HAP-1 (cell line): Measurements from ENCODE around the gene RIMBP2.
A peak's percentile ranks its signal among the peaks of the same experiment; 100 is the strongest.
"Not testable (repeated sequence)": the region's sequence is repeated elsewhere in the genome, so short reads cannot be mapped to it uniquely, and the experiment has no call there.

Experiments
- DNase-seq, 2 experiments: peaks; one replicate each; pipeline ENCODE4 v3.0.0-alpha.2; 2016 to 2020; ENCODE audit warnings: low spot score in 2 of 2
- H3K27me3 ChIP-seq: fragments of 250-450 bp; sonication (Bioruptor Pico); 2 replicates; pipeline ENCODE4 v1.5.1; 2020; ENCODE audit warnings: low read depth, mild to moderate bottlenecking, moderate library complexity
- H3K36me3 ChIP-seq: fragments of 250-450 bp; sonication (Bioruptor Pico); replicated peaks from 2 replicates; pipeline ENCODE4 v1.5.1; 2020; ENCODE audit warnings: mild to moderate bottlenecking
- H3K4me1 ChIP-seq: fragments of 250-450 bp; sonication (Bioruptor Pico); 2 replicates; pipeline ENCODE4 v1.5.1; 2020; ENCODE audit warnings: mild to moderate bottlenecking
- H3K4me3 ChIP-seq: fragments of 250-450 bp; sonication (Bioruptor Pico); 2 replicates; pipeline ENCODE4 v1.5.1; 2020; ENCODE audit warnings: mild to moderate bottlenecking, moderate library complexity
- H3K9me3 ChIP-seq: fragments of 250-450 bp; sonication (Bioruptor Pico); 2 replicates; pipeline ENCODE4 v1.5.1; 2020; ENCODE audit warnings: mild to moderate bottlenecking, moderate library complexity
- in situ Hi-C: fragments of 300-500 bp; cut with MboI; formaldehyde crosslinking; loops from 3 replicates; pipeline ENCODE4 v1.14.3; 2020; ENCODE audit warnings: low sequenced_read_pairs, inconsistent platforms, mixed read lengths

RIMBP2 gene

DNA sequence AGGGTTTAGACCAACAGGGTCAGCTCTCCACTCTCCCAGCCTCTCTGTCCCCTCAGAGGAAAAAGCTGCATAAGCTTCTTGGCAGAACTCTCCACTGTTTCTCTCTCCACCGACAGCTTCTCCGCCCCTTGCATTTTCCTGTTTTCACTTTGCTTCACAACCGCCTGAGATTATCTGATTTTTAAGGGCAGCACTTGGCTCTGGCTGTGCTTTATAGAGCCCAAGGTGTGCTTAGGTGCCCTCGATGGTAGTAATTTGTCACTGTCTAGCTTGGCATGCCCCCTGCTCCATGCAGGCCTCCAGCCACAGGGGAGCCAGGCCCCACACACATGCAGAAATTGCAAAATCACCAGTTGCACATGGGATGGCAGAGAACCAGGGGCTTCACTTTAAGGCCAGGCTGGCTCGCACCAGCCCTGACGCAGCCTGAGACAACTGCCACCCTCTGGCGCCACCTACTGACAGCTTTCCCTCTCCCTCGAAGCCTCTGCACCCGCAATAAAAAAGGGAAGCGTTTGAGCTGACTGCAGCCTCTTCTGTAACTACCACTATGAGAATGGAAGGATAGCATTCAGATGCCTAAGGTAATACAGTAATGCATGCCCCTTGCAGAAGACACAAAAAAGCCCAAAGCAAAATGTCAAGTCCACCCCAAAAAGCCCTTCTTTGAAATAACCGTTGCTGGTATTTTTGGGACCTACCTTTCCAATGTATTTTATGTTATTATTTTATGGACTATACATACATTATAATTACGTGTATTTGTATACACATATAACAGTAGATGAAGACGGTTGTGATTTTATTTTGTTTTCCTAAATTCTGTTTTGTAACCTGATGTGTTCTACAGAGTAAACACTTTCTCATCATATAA is 32.0 kb upstream of the RIMBP2 start:
- H3K36me3 ChIP-seq: no peaks in the 10 kb centered on the region
- no peaks in the 10 kb centered on the region for H3K4me1 ChIP-seq
- H3K9me3 ChIP-seq: no peaks in the 10 kb centered on the region; the same call in 1 of the 2 replicates
- peak; percentile 19 to 89 for DNase-seq
- in situ Hi-C loops: loop anchor here (25.0 kb wide), 1 partner anchor 711 kb away; no protein-coding TSS in a partner anchor
- no peak overlapping the region for H3K4me3 ChIP-seq
- no peaks in the 10 kb centered on the region; the same call in 1 of the 2 replicates for H3K27me3 ChIP-seq

DNA sequence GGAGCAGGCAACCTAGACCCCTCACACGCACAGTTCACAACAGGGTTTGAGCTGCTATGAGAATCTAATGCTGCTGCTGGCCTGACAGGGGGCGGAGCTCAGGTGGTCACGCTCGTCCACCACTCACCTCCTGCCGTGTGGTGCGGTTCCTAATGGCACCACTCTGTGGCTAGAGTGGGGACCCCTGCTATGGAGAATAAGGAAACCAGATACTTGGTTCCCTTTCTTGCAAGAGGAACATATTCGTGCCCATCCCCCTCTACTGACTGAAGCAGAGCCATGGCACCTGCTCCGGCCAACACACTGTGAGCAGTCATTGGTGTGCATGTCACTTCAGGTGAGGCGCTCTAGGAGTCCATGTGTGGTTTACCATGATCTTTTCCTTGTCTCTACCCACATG is 30.4 kb upstream of the RIMBP2 start:
- H3K4me1 ChIP-seq: no peaks in the 10 kb centered on the region
- in situ Hi-C loops: loop anchor here (25.0 kb wide), 1 partner anchor 709 kb away; no protein-coding TSS in a partner anchor
- H3K36me3 ChIP-seq: no peaks in the 10 kb centered on the region
- DNase-seq: no peak
- H3K9me3 ChIP-seq: no peaks in the 10 kb centered on the region; the same call in 1 of the 2 replicates
- no peak overlapping the region for H3K4me3 ChIP-seq
- no peaks in the 10 kb centered on the region; the same call in 1 of the 2 replicates for H3K27me3 ChIP-seq

DNA sequence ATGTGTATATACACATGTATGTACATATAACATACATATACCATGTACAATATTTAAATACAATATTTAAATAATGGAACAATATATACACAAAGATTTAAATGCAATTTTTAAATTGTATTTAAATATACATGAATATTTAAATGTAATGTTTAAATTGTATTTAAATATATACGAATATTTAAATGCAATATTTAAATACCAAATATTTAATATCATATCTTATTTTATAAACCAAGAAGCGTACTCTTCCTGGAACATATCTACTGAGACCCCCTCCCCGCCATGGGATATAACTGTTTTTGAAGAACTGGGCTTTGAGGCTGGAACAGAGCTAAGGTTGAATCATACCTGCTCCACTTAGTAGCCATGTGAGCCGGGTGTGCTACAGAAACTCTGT is 29.8 kb upstream of the RIMBP2 start:
- Histone ChIP-seq H3K4me3 (no peak overlapping the region), H3K27me3 (no peaks in the 10 kb centered on the region), H3K9me3 (no peaks in the 10 kb centered on the region; the same call in 1 of the 2 replicates), H3K4me1 (no peaks in the 10 kb centered on the region), H3K36me3 (no peaks in the 10 kb centered on the region)
- no peak for DNase-seq
- in situ Hi-C loops: loop anchor here (25.0 kb wide), 1 partner anchor 709 kb away; no protein-coding TSS in a partner anchor

DNA sequence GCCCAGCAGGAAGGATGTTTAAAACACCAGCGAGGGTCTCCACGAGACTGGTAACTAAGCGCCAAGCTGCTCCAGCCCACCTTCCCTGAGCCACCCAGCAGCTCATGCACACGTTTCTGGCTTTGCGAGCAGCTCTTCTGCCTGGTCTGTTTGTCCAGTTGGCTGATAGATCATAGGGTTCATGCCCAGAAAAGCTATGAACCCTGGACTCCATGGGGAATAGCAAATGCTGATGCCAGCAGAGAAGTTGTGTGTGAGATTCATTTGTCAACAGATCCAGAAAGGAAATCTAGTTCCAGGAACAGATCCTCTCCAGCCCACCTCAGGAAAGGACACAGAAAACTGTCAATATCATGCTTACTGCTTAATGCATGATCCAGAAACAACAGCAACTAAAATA is 28.2 kb upstream of the RIMBP2 start:
- Histone ChIP-seq H3K27me3 (no peaks in the 10 kb centered on the region), H3K36me3 (no peaks in the 10 kb centered on the region), H3K9me3 (no peaks in the 10 kb centered on the region; the same call in 1 of the 2 replicates), H3K4me1 (no peaks in the 10 kb centered on the region), H3K4me3 (no peak overlapping the region)
- no peak for DNase-seq
- in situ Hi-C loops: loop anchor here (25.0 kb wide), 1 partner anchor 707 kb away; no protein-coding TSS in a partner anchor

DNA sequence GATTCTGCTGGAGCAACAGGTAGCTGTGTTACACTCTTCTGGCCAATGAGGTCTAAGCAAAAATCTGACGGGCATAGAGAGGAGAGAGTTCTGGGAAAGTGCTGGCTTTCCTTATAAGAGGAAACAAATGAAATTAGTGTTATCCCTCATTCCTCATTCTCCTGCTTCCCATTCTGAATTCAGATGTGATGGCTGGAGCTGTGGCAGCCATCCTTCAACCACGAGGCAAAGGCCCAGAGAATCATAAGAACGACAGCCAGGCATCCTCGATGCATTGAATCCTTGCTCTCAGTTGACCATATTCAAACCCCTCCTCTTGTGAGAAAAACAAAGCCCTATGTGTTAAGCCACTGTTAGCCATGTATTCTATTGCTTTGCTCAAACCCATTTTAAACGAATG is 27.5 kb upstream of the RIMBP2 start:
- no peaks in the 10 kb centered on the region for H3K27me3 ChIP-seq
- in situ Hi-C loops: loop anchor here (25.0 kb wide), 1 partner anchor 706 kb away; no protein-coding TSS in a partner anchor
- H3K9me3 ChIP-seq: no peaks in the 10 kb centered on the region; the same call in 1 of the 2 replicates
- H3K36me3 ChIP-seq: no peaks in the 10 kb centered on the region
- H3K4me3 ChIP-seq: no peak overlapping the region
- H3K4me1 ChIP-seq: no peaks in the 10 kb centered on the region
- DNase-seq: no peak

DNA sequence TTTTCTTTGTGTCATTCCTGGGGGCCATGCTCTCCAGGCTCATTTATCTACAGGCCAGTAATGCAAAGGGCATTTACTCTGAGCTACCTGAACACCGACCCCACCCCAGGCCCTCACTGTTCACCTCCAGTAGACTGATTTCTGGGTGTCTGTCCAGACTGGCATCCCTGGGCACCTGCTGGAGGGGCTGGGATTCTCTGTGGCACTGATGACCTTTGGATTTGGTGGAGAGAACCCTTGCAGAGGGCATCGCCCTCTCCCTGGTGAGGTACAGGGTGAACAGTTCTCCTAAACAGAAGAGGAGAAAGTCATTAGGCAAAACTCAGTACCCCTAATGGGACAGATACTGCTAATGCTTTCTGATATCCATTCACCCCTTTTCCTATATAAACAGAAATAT is 27.1 kb upstream of the RIMBP2 start:
- DNase-seq: no peak
- Histone ChIP-seq H3K27me3 (no peaks in the 10 kb centered on the region), H3K36me3 (no peaks in the 10 kb centered on the region), H3K9me3 (no peaks in the 10 kb centered on the region; the same call in 1 of the 2 replicates), H3K4me3 (no peak overlapping the region), H3K4me1 (no peaks in the 10 kb centered on the region)
- in situ Hi-C loops: loop anchor here (25.0 kb wide), 1 partner anchor 706 kb away; no protein-coding TSS in a partner anchor

DNA sequence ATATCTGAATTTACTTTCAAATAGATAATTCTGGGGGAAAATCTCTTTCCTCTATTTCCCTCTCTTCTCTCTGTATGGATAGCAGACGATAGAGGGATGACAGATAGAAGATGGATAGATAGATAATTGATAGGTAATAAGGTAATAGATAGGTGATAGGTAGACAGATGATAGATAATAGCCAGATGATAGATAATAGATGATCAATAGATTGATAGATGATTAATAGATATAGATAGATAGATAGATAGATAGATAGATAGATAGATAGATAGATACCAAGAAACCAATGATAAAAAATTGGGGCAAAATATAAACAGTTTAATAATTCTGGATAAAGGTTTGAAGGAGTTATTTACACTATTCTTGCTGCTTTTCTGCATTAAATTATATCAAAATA is 26.6 kb upstream of the RIMBP2 start:
- in situ Hi-C loops: loop anchor here (25.0 kb wide), 1 partner anchor 705 kb away; no protein-coding TSS in a partner anchor

DNA sequence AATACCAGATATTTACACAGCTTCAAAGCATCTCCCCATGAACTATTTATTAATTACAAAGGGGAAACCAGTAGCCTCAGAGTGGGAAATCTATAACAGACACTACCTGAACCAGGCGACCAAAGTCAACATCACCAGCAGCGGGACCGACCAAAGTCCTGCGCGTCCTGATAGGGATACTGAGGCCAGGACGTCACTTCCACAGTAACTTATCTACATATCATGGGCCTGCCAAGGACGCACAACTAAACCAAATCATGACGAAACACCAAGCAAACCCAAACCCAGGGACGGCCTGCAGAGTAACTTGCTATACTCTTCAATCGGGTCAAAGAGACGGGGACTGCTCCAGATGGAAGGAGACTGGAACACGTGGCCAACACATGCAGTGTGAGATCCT is 26.0 kb upstream of the RIMBP2 start:
- in situ Hi-C loops: loop anchor here (25.0 kb wide), 1 partner anchor 705 kb away; no protein-coding TSS in a partner anchor
- H3K4me3 ChIP-seq: no peak overlapping the region
- no peaks in the 10 kb centered on the region; the same call in 1 of the 2 replicates for H3K9me3 ChIP-seq
- no peaks in the 10 kb centered on the region for H3K27me3 ChIP-seq
- no peaks in the 10 kb centered on the region for H3K36me3 ChIP-seq
- no peak for DNase-seq
- no peaks in the 10 kb centered on the region for H3K4me1 ChIP-seq

More for the DNA sequence above, 26.6 kb upstream of the RIMBP2 start:
- DNase-seq: no peak
- Histone ChIP-seq H3K4me1 (no peaks in the 10 kb centered on the region), H3K27me3 (no peaks in the 10 kb centered on the region), H3K9me3 (no peaks in the 10 kb centered on the region; the same call in 1 of the 2 replicates), H3K36me3 (no peaks in the 10 kb centered on the region), H3K4me3 (no peak overlapping the region)

DNA sequence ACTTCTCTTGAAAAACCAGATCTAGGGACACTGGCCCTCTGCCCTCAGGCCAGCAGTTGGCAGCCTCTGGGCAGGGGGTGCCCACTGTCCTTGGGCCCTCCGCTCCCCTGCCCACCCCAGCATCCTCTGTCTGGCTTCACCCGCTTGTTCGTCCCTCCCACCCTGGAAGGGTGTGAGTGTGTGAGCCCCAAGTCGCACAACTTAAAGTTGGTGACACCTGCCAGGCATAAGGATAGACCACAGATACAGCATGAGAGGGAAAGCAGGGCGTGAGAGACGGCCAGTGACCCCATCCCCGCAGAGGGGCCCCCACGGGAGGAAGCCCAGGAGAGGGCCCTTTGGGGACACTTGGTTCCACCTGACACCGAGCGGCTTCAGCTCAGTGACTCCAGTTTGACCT is 23.5 kb upstream of the RIMBP2 start:
- in situ Hi-C loops: loop anchor here (25.0 kb wide), 1 partner anchor 702 kb away; no protein-coding TSS in a partner anchor
- H3K4me1 ChIP-seq: no peaks in the 10 kb centered on the region
- H3K9me3 ChIP-seq: no peaks in the 10 kb centered on the region; the same call in 1 of the 2 replicates
- H3K27me3 ChIP-seq: no peaks in the 10 kb centered on the region
- H3K36me3 ChIP-seq: no peaks in the 10 kb centered on the region
- DNase-seq: no peak
- H3K4me3 ChIP-seq: no peak overlapping the region

DNA sequence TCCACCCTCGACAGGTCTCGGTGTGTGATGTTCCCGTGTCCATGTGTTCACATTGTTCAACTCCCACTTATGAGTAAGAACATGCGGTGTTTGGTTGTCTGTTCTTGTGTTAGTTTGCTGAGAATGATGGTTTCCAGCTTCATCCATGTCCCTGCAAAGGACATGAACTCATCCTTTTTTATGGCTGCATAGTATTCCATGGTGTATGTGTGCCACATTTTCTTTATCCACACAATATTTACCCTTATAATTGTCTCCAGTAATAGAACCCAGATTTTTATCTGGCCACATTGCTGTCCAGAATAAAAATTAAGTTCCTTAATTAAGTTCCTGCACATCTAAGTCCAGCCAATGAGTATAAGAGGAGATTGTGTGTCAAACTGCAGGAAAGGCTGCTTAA is 22.3 kb upstream of the RIMBP2 start:
- in situ Hi-C loops: loop anchor here (25.0 kb wide), 1 partner anchor 701 kb away; no protein-coding TSS in a partner anchor
- H3K27me3 ChIP-seq, H3K36me3 ChIP-seq, H3K4me1 ChIP-seq, DNase-seq, H3K4me3 ChIP-seq, H3K9me3 ChIP-seq: not testable (repeated sequence)

DNA sequence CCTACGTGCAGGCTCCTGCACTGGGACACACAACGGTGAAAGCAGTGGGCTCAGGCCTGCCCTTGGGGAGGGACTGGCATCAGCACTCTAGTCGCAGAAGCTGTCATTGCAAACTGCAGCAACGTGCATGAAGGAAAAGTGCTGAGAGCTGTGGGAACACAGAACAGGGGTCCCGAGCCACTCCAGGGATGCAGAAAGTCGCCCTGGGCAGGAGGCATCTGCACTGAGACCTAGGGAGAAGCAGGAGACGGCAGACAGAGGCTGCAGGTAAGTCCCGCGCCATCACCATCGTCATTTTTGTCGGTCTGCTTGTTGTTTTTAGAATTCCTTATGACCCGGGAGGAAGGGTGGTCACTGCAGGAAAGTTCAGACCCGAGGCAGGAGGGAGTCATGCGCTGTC is 21.6 kb upstream of the RIMBP2 start:
- Histone ChIP-seq H3K4me1 (no peaks in the 10 kb centered on the region), H3K9me3 (no peaks in the 10 kb centered on the region), H3K4me3 (no peak overlapping the region), H3K27me3 (no peaks in the 10 kb centered on the region), H3K36me3 (no peaks in the 10 kb centered on the region)
- in situ Hi-C loops: loop anchor here (25.0 kb wide), 1 partner anchor 700 kb away; no protein-coding TSS in a partner anchor
- no peak for DNase-seq

DNA sequence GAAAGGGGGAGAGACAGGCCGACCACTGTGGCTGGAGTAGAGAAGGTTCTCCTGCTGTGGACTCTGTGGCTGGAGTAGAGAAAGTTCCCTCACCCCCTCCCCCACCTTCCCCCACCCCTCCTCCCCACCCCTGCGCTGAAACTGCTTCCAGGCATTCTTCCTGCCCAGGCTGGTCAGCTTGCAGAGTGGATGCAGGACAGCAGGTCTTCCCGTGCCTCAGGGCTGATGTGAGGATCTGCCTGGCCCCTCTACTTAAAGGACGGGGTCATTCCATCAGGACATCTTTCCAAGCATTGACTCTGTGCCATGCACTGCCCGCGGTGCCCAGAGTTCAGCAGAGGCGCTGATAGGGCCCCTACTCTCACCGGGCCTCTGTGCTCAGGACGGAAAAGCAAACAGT is 13.2 kb upstream of the RIMBP2 start:
- no peak overlapping the region for H3K4me3 ChIP-seq
- in situ Hi-C loops: loop anchor here (25.0 kb wide), 1 partner anchor 692 kb away; no protein-coding TSS in a partner anchor
- no peaks in the 10 kb centered on the region for H3K9me3 ChIP-seq
- DNase-seq: no peak
- no peaks in the 10 kb centered on the region for H3K4me1 ChIP-seq
- H3K36me3 ChIP-seq: no peaks in the 10 kb centered on the region
- H3K27me3 ChIP-seq: no peaks in the 10 kb centered on the region

DNA sequence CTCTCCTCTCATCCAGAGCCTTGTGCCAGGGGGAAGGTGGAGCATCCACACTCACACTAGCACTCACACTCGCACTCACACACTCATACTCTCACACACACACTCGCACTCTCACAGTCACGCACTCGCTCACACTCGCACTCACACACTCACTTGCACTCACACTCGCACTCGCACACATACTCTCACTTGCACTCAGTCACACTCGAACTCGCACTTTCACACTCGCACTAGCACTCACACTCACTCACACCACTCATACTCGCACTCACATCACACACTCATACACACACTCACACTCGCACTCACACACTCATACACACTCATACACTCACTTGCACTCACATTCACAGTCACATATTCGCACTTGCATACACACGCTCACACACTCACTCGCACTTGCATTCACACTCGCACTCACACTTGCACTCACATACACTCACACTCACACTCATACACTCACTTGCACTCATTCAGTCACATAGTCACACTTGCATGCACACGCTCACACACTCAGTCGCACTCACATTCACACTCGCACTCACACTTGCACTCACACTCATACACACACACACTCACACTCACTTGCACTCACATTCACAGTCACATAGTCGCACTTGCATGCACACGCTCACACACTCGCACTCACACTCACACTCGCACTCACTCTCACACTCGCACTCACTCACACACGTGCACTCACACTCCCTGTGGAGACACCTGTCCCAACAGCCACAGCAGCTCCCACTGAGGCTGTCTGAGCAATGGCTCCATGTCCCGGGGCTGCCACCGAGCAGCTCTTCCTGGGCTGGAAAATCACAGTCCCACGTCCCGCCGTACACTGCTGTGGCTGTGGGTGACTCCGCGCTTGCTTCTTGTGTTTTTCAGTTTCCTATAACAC is 12.3 kb upstream of the RIMBP2 start:
- Histone ChIP-seq H3K4me3 (no peak overlapping the region), H3K9me3 (no peaks in the 10 kb centered on the region), H3K27me3 (no peaks in the 10 kb centered on the region), H3K4me1 (no peaks in the 10 kb centered on the region), H3K36me3 (no peaks in the 10 kb centered on the region)
- in situ Hi-C loops: loop anchor here (25.0 kb wide), 1 partner anchor 691 kb away; no protein-coding TSS in a partner anchor
- DNase-seq: no peak
